ENCODE data around the gene CACNB2.

CACNB2 gene

DNA sequence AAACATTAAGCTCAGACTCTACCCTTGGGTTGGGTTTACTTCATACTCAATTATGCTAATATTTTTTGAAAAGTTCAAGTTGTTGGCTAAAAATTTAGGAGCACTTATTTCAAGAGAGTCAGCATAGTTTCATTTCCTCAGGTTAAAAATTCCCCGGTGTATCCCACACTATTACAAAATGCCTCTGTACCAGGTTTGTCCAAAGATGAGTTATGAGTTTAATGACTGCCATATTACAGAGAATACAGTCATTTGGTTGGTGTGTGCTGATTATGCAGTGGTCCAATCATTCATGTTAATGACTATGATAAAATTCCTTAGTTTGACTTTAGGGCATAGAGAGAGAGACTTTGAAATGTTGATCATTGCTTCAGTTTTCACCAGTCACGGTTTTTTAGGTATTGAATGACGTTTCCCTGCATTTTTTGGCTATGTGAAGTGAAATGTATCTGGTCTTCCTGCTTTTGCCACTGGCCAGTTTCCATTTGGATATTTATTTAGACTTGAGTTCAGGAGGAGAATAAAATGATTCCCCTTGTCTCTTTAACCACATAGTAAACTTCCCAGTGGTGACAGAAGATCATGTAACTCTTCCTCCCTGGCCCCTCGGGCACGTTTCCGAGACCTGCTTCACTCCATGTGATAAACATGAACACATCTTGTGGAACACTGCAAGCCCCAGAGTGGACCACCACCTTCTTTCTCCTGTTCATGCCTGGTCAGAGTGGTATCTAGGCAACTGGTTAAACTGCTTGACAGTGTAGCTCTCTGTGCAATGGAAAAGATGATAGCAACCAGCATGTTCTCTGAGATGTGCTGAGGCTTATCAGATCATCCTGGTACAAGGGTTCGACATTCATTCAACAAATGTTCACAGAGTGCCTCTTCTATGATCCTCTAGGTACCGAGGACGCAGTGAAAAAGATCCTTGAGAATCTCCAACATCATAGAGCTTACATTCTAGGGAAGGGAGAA lies 153.6 kb downstream of the CACNB2 start:
- DNase-seq (ENCODE audit: low read depth in 2 of 2), result no peak

DNA sequence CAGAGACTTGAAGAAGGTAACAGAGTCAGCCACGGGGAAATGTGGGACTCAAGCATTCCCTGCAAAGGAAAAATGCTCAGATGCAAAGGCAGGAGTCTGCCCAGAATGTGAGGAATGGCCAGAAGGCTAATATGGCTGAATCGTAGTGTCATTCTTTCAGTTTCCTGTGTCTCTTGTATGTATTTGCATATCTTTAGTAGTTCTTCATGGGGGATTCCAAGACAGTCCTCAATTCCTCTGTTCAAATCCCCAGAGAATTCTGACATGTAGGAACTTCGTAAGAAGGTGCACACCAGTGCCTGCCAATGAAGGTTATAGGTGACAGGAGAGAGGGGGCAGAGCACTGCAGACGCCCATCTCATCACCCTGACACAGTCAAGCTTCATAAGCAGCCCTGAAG lies 154.4 kb downstream of the CACNB2 start:
- DNase-seq (ENCODE audit: low read depth in 2 of 2), result no peak

DNA sequence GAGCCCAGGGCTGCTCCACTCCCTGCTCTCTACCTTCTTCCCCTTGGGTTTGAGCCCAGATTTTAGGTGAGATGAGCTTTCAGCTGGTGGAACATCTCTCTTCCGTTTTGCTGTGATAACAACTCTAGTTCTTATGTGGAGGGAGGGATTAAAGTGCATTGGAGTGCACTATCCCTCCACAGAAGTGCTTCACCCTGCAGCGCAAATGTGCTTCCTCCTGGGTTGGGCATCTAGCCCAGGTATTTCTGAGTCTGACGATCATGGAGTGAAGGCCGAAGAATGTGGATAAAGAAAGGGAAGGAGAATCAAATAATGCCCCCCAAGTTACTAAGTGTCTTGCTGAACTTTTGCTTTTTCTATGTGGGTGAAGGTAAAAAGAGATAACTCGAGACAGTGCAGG lies 157.4 kb downstream of the CACNB2 start:
- no peak for DNase-seq (ENCODE audit: low read depth in 2 of 2)

DNA sequence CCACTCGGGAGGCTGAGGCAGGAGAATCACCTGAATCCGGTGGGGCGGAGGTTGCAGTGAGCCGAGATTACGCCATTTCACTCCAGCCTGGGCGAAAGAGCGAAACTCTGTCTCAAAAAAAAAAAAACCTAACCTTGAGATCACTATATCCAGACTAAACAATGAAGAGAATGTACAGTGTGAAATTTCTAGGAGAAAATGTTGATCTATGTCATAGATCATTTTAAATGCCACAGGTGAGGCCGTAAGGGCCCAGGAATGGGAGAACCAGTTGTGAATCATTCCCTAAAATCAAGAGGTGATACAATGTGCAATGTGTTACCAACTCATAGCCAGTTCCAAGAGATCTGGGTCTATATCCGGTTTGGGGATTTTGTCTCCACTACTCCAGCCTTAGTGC lies 158.0 kb downstream of the CACNB2 start:
- no peak for DNase-seq (ENCODE audit: low read depth in 2 of 2)

DNA sequence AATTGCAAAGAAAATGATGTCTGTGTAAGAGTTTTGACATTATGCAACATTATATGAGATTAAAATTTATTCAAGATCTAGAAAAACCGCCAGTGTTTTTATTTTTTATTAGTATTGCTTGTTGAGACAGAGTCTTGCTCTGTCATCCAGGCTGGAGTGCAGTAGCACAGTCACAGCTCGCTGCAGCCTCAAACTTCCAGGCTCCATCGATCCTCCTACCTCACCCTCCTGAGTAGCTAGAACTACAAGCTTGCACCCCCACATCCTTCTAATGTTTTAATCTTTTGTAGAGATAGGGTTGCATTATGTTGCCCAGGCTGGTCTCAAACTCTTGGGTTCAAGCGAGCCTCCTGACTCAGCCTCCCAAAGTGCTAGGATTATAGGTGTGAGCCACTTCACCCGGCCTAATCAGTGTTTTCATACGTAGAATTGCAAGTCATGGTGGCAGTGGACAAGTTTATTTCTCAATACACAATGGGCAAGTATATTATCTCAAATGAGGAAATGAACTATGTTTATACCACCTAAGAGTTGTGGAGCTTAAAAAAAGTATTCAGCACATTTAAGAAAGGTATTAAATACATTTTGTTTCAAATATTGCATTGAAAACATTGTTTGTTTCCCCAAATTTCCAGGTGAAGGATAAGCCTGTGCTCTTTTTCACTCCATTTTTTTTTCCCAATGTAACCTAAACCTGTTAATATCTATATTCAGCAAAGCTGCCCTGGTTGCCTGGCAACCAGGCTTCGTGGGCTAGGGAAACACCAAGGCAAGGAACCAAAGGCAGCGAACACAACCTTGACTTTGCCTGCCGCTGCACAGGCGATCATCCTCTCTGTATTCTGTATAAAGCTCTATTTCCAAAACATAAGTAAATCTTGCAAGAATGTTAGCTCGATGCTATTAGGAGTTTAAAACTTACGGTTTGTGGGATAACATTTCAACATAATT lies 163.9 kb downstream of the CACNB2 start:
- no peak for DNase-seq (ENCODE audit: low read depth in 2 of 2)

DNA sequence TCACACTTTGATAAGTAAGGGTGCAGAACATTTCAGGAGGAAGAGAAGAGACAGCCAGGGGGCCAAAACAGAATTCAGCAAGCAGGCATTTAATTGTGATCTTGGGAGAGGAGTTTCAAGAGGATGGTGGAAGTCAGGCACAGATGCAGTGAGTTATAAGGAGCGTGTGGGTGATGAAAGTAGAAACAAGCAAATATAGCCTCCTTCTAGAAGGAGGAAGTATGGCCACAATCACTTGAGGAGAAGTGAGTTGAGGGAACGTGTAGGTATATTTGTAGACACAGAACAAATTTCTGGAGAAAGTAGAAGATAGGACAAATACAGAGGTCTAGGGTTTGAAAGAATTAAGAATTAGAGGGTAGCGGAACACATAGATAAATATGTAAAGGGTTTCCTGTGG lies 165.8 kb downstream of the CACNB2 start:
- DNase-seq (ENCODE audit: low read depth in 2 of 2), result no peak

DNA sequence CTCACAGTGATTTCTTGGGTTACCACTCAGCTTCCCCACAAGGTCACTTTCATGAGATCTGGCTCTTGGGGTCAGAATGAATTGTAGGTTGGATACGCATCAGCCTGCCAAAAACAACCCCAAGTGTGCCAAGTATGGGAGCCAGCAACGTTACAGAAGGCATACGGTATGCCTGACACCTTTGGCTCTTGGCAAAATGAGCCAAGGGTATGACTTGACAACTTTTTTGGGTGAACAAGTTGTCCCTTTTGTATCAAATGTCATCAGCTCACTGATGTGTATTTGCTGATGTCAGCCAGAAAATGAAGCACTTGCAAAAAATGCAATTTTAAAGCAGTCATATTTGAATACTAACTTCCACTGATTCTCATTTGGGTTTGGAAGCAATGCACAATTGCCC lies 168.4 kb downstream of the CACNB2 start:
- DNase-seq (ENCODE audit: low read depth in 2 of 2), result no peak

DNA sequence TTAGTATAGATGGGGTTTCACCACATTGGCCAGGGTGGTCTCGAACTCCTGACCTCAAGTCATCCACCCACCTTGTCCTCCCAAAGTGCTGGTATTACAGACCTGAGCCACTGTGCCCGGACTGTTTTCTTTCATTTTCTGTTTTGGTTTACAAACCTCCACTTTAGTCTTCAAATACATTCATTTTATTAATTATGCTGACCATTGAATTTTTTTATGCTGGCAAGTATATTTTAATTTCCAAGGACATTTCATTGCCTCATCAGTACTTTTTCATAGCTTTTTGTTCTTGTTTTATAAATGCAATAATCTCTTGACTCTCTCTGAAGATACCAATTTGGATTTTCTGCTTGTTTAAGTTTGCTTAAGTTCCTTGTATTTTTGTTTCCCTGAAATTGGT lies 170.5 kb downstream of the CACNB2 start:
- no peak for DNase-seq (ENCODE audit: low read depth in 2 of 2)

DNA sequence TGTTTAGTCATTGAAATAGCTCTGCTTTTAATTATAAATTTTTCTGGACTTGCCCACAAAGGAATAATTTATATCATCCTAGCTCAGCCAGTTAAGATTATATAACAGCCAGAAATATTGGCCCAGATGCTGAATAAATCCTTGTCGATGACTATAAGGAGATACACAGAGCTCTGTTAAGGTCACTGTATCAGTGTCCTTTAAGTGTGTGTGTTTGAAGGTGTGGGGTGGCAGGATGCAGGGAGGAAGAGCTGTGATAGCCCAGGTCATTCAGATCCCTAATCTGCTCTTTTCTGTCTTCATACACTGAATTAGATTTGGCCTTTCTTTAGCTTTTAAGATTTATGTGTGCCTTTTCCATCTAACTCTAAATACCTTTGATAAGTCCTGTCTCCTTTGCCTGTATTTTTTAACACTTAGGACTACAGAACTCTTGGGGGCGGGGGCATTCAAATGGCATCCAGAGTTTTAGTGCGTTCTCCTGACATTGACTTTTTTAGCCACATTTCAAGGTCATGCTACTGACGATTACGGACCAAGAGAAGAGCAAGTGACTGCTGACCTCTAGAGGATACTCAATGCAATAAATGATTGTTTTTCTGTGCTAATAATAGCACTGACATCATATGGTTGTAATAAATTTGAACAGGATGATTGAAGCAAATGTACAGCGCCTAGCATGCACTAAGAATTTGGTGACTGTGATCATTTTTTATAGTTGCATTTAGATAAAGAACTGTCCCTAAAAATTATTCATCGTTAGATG lies 172.3 kb downstream of the CACNB2 start:
- no peak for DNase-seq (ENCODE audit: low read depth in 2 of 2)

DNA sequence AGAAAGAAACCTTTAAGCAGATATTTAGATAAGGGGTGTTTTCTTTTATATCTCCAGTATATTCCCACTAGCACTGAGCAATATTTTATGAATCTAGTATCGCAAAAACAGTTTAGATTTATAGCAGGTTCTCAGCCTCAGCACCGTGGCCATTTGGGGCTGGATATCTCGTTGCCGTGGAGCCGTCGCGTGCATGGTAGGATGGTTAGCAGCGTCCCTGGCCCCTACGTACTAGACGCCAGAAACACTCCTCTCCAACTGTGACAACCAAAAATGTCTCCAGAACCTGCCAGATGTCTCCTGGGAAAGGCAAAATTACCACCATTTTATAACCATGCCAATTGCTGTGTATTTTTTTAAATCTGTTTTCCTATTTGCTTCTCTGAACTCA lies 172.9 kb downstream of the CACNB2 start:
- no peak for DNase-seq (ENCODE audit: low read depth in 2 of 2)

DNA sequence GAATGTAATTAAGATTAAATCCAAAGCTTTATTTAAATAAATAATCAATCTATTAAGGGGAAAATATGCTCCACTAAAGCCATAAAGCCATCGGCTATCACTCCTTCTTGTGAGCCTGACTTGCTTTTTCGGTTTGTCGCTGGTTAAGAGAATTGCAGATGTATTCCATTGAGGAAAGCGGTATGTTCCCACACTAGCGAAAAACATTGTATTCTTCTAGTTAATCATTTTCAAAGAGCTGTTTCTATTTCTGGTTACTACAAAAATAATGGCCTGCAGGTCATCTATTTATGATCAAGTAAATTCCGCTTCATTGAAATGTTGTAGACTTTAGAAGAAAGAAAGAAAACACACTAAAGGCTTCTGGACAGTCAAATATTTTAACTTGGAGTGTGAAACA lies 173.4 kb downstream of the CACNB2 start:
- no peak for DNase-seq (ENCODE audit: low read depth in 2 of 2)

DNA sequence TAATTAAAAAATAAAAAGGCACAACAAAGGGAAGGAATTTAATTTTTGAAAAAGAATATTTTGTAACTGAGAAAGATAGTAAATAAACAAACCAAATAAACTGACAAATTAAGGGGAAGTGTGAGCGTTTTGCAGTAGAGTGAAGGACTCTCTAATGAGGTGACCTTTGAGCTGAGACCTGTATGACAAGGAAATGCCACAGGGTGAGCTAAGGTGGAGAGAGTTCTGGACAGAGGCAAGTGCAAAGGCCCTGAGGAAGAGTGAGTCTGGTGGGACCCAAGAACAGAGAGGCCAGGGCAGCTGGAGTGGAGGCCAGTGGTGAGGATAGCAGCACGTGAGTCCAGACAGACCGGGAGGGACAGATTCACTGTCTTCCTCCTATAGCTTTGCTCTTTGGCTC lies 179.4 kb downstream of the CACNB2 start:
- no peak for DNase-seq (ENCODE audit: low read depth in 2 of 2)

DNA sequence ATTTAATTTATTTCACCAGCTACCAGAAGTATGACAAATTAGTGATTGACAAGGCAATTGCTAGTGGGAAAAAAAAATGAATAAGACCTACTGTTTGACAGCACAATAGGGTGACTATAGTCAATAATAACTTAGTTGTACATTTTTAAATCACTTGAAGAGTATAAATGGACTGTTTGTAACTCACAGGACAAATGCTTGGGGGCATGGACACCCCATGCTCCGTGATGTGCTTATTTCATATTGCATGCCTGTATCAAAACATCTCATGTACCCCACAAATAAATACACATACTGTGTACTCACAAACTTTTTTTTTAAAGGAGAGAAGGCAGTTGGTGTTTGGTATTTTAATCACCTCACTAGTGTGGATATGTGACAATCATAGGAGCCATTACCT lies 181.1 kb downstream of the CACNB2 start:
- no peak for DNase-seq (ENCODE audit: low read depth in 2 of 2)

DNA sequence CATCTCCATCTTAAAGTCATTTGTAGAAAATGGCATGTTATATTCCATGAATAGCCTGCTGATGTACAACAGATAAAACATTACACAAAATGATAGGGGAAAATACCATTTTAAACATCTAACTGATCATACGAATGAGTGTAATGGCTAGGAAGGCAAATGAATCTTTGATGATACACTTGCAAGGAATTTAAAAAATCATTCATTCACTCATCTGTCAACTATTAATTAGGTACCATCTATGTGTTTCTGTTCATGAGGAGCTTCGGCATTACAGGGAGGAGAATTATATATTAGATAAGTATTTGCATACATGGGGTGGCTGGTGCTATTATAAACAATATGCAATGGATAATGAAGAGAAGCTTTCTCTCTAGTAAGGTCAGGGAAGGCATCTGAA lies 183.7 kb downstream of the CACNB2 start:
- DNase-seq (ENCODE audit: low read depth in 2 of 2), result no peak

DNA sequence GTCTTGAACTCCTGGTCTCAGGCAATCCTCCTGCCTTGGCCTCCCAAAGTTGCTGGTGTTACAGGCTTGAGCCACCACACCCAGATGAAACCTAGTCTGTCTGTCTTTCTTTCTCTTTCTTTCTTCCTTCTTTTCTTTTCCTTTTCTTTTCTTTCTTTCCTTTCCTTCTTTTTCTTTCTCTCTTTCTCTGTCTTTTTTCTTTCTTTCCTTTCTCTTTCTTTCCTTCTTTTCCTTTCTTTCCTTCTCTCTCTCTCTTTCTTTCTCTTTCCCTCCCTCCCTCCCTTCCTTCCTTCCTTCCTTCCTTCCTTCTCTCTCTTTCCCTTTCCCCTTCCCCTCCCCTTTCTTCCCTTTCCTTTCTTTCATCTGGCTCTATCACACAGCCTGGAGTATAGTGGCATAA lies 185.2 kb downstream of the CACNB2 start:
- DNase-seq (ENCODE audit: low read depth in 2 of 2), result no peak

DNA sequence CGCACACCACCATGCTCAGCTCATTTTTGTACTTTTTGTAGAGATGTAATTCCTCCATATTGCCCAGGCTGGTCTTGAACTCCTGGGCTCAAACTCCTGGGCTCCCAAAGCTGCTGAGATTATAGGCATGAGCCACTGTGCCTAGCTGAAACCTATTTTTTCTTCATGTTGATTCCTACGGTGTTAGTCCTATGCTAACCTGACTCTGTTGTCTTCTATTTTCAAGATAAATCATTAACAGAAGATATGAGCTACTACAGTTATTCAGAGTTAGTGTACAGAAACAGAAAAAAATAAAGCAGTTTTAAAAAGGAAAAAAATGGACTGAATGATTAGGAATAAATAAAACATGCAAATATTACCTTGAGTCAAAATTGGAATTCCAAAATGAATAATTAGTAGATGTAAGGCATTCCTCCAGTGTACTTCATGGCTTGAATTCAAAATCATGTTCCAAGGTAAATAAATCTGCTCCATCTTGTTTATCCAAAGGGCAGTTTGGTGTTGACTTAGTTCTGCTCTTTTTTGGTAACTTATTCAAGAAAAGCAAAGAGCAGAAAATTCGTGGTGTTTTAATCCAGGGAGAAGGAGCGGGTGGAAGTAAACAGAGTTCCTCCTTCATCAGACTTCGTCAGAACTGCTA lies 185.8 kb downstream of the CACNB2 start:
- no peak for DNase-seq (ENCODE audit: low read depth in 2 of 2)

DNA sequence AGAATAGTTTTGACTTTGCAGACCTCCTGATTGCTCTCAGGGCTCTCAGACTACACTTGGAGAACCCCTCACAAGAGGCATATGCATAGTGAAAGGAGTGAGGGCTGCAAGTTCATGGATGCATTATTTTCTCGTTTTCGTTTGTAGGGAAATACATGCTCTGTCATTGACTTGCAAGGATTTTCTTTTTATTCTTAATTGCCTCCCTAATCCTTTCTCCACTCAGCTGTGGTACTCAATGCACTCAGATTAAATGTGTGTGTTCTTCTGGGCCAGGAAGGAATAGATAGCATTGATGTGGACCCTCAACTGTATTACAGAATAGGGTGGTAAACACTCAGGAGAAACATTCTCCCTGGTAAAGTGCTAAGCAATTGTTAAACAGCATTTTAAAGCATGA lies 188.7 kb downstream of the CACNB2 start:
- DNase-seq (ENCODE audit: low read depth in 2 of 2), result no peak

DNA sequence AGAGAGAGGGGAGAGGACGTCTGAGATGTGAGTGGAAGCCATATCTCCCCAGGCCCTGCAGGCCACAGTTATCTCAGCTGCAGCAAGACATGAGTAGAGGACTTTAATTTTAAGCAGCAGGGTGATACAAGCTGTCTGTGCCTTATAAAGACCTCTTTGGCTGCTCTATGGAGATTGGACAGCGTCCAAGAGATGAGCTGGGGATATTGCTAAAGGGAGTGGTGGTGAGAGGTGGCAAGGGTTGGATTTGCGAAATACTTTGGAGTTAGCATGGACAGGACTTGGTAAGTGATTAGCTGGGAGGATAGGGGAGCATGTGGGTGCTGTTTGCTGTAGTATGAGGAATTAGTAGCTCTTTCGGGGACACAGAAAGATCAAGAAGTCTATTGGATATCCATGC lies 191.8 kb downstream of the CACNB2 start:
- DNase-seq (ENCODE audit: low read depth in 2 of 2), result no peak

DNA sequence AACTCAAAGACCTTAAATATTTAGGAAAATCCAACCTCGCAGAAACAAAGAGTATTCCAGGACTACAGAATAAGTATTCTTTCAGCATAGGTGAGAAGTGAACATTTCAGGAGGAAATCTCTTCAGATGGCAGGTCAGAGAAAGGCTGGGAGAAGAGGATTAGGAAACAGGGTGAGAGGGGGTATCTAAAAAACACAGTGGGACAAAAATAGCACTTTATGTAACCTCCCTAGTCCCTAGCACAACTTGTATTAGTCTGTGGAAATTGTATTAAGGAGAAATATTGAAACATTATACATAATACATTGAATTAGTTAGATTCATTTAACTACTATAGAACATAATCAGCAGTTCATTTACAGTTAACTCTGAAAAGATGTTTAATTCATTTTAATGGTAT lies 192.3 kb downstream of the CACNB2 start:
- DNase-seq (ENCODE audit: low read depth in 2 of 2), result no peak

DNA sequence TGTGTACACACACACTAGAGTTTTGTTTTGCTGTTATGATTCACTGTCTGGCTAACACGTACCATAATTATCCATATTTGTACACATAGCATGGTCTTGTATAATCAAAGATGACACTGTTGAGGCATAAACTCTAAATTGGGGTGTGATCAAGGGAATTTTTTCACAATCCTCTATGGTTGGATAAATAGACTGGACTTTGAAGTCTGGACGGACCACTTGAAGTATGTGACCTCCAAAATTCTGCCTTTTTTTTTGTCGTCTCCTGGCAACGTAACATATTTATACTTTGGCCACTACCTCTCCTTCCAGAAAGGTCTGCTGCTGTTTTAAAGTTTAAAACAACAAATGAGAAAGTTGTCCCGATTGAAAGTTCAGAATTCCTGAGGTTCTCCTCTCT lies 193.4 kb downstream of the CACNB2 start:
- no peak for DNase-seq (ENCODE audit: low read depth in 2 of 2)

DNA sequence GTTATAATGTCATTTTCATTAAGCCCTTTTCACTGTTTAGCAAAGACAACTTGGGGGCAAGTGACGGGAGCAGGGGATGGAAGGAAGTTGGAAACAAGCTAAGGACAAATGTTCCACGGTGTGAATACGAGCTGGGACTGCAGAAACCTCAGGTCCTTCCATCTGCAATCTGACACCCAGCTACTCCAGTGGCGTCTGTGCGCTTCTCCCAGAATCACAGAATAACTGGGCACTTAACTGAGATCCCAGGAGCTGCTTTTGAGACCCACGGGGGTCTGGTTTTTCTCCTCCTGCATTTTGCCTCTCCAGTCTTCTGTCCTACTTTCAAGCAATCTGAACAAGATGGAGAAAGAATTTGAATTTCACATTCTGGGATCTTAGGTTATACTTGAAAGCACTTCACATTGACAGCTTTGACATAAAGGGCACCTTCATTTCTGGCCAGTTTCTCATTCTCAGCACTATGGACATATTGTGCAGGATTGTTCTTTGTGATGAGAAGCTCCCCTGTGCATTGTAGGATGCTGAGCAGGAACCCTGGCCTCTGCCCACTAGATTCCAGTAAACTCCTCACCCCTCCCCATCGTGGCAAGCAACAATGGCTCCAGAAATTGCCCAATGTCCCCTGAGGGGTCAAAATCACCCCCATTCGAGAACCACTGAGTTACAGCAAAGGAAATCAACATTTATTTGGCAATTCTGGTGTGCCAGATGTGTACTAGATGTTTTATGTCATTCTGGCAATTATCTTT lies 194.1 kb downstream of the CACNB2 start:
- DNase-seq (ENCODE audit: low read depth in 2 of 2), result no peak

Measured in stimulated activated CD4-positive, alpha-beta T cell treated with anti-CD3 and anti-CD28 coated beads, Interleukin-1b, Interleukin-23, amount 100 ng/mL, for 4 hours (primary cell).